Osteocyte (in vitro differentiated cells): Measurements from ENCODE around the gene SHPK. TPM values are rescaled to one million over a fixed set of nuclear protein-coding genes. Genes with fewer than 3 reads are reported as not detected.

Source experiments
- DNase-seq: peaks from one replicate; pipeline ENCODE4 v3.0.0; 2021; ENCODE audit warnings: mixed read lengths; ENCODE audit not compliant: unreplicated experiment; ENCODE audit errors: extremely low spot score
- H3K27ac Mint-ChIP-seq: one replicate; pipeline ENCODE4 v1.8.0; 2021; ENCODE audit warnings: mild to moderate bottlenecking, mixed read lengths; ENCODE audit not compliant: unreplicated experiment
- H3K27me3 Mint-ChIP-seq: one replicate; pipeline ENCODE4 v1.8.0; 2021; ENCODE audit warnings: mixed read lengths; ENCODE audit not compliant: unreplicated experiment
- H3K36me3 Mint-ChIP-seq: one replicate; pipeline ENCODE4 v1.8.0; 2021; ENCODE audit warnings: mixed read lengths; ENCODE audit not compliant: unreplicated experiment
- H3K4me1 Mint-ChIP-seq: one replicate; pipeline ENCODE4 v1.8.0; 2021; ENCODE audit warnings: mixed read lengths; ENCODE audit not compliant: unreplicated experiment
- H3K4me3 Mint-ChIP-seq: one replicate; pipeline ENCODE4 v1.8.0; 2021; ENCODE audit warnings: mild to moderate bottlenecking, moderate library complexity, mixed read lengths; ENCODE audit not compliant: unreplicated experiment
- H3K9me3 Mint-ChIP-seq: one replicate; pipeline ENCODE4 v1.8.0; 2021; ENCODE audit warnings: mixed read lengths; ENCODE audit not compliant: unreplicated experiment
- CTCF ChIP-seq: fragments of 200-600 bp; sonication (generic); IDR thresholded peaks from 2 replicates; pipeline ENCODE4 v1.5.0; 2021; ENCODE audit warnings: antibody characterized with exemption, mild to moderate bottlenecking, moderate library complexity
- total RNA-seq: library from RNA; stranded (reverse); gene quantifications from 2 replicates; pipeline ENCODE4 v1.2.1, GENCODE V29; 2021

Gene SHPK
- total RNA-seq, 1 donor from 2014 or later, result 8.5 TPM

- DNase-seq, result no peak
- no peaks in the 10 kb centered on the region for H3K9me3 Mint-ChIP-seq
- H3K36me3 Mint-ChIP-seq, result no peaks in the 10 kb centered on the region
- TF ChIP-seq CTCF, result no peak
- H3K27me3 Mint-ChIP-seq, result no peaks in the 10 kb centered on the region
- H3K4me1 Mint-ChIP-seq, result peaks cover 11% of the 10 kb centered on the region
- no peak overlapping the region for H3K4me3 Mint-ChIP-seq
- H3K27ac Mint-ChIP-seq, result no peak overlapping the region
Measured at GRCh38 chr17:3559270-3559645, 76.8 kb downstream of the SHPK start.

GRCh38 chr17:3558603-3559269 is 77.3 kb downstream of the SHPK start:
- Mint-ChIP-seq H3K27me3 (no peaks in the 10 kb centered on the region), H3K9me3 (no peaks in the 10 kb centered on the region), H3K36me3 (no peaks in the 10 kb centered on the region), H3K27ac (no peak overlapping the region), H3K4me3 (no peak overlapping the region), H3K4me1 (peaks cover 11% of the 10 kb centered on the region)
- no peak for TF ChIP-seq CTCF
- no peak for DNase-seq

Other genes starting within 250 kb of the SHPK start
- gene OR3A2, start 249.9 kb downstream of the SHPK start, total RNA-seq, result not detected in 2 replicates
- gene OR1E1, start 237.8 kb downstream of the SHPK start, total RNA-seq, result not detected in 2 replicates
- not detected in 2 replicates for gene OR3A3, start 224.9 kb downstream of the SHPK start, total RNA-seq
- gene OR1E2, start 202.4 kb downstream of the SHPK start, total RNA-seq, result not detected in 2 replicates
- not detected in 2 replicates for gene SPATA22, start 164.4 kb downstream of the SHPK start, total RNA-seq
- not detected in 2 replicates for gene ASPA, start 160.3 kb downstream of the SHPK start, total RNA-seq
- gene TRPV3, start 78.4 kb downstream of the SHPK start, total RNA-seq, result 0.08 and 0.50 TPM in 2 replicates
- 4.0 and 4.5 TPM in 2 replicates for gene TRPV1, start 26.8 kb downstream of the SHPK start, total RNA-seq
- 23.8 and 24.9 TPM in 2 replicates for gene CTNS, start 510 bp upstream of the SHPK start, total RNA-seq
- 149 TPM in 2 replicates for gene TAX1BP3, start 32.3 kb upstream of the SHPK start, total RNA-seq
- gene EMC6, start 32.6 kb upstream of the SHPK start, total RNA-seq, result 37.0 and 43.8 TPM in 2 replicates
- 0.34 and 0.43 TPM in 2 replicates for gene P2RX5, start 59.9 kb upstream of the SHPK start, total RNA-seq
- gene HASPIN, start 87.7 kb upstream of the SHPK start, total RNA-seq, result 1.9 and 2.6 TPM in 2 replicates
- 24.5 and 25.3 TPM in 2 replicates for gene ITGAE, start 164.9 kb upstream of the SHPK start, total RNA-seq
- 44.4 and 45.8 TPM in 2 replicates for gene NCBP3, start 210.0 kb upstream of the SHPK start, total RNA-seq